ENCODE data around the gene SIAE.
"Not testable (repeated sequence)": the region's sequence is repeated elsewhere in the genome, so short reads cannot be mapped to it uniquely, and the experiment has no call there.

The SIAE gene

GRCh38 chr11:124622531-124623451 is 50.7 kb downstream of the SIAE start, which contains the start of gene TBRG1:
Gene TBRG1 (plus strand): TSS chr11:124622864. CDS start chr11:124623084, 220 bp downstream.
- DNase-seq: peak; percentile 73 to 82

GRCh38 chr11:124618863-124619262 is 54.7 kb downstream of the SIAE start:
- DNase-seq: no peak

GRCh38 chr11:124612567-124613246 is 60.8 kb downstream of the SIAE start:
- DNase-seq: no peak

GRCh38 chr11:124612045-124612444 is 61.5 kb downstream of the SIAE start:
- DNase-seq: no peak

DNA sequence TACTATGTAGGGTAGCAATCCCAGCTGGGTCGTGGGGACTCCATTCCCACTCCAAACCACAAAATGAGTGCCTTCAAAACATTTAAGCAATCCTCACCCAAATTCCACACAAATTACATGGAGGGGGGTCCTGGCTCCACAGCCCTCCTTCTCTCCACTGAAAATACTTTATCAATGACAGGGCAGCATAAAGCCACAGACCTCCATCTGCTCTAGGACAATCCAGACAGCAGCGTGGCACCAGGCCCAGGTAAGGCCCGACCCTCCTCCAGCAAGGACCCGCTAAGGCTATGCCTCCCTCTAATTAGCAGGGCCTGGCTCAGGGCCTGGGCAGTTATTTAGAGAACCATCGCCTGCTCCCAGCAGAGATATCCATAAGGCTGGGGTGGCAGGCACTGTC is 62.5 kb downstream of the SIAE start, which contains the start of gene PANX3:
PANX3 (plus strand) TSS at position 365 of the 400 bp plus-strand sequence. CDS start 129 bp downstream, outside the sequence.
- no peak for DNase-seq

DNA sequence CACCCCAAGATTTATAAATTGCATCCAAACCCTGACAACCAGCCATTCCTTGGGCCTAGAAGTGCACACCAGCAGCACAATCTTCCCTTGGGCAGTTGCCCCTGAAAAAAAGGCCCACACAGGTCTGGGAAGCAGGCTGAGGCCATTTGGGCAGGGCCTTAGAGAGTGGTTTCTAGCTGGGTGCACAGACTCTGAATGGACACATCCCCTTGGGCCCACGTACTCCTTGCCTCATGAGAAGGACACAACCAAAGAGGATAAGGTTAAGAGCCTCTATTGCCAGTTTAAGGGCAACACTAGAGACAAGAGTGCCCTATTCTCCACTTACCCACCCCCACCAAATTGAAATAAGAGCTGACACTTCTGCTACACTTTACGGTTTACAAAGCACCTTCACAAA is 63.2 kb downstream of the SIAE start:
- no peak for DNase-seq

- no peak for DNase-seq
Measured at GRCh38 chr11:124608147-124608546, 65.4 kb downstream of the SIAE start.

DNA sequence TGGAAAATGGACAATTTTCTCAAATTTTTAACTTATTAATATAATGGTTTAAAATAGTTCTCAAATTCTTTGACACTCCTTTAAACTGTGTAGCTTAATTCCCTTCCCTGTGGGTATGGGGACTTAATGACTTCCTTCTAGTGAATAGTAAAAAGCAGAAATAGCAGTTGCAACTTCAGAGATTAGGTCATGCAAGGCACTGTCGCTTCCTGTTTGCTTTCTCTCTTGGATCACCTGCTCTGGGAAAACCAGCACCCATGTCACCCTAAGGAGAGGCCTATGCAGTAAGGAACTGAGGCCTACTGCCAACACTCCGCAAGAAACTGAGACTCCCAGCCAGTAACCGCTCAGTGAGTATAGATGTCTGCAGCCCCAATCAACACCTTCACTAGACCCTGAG is 67.8 kb downstream of the SIAE start:
- no peak for DNase-seq

DNA sequence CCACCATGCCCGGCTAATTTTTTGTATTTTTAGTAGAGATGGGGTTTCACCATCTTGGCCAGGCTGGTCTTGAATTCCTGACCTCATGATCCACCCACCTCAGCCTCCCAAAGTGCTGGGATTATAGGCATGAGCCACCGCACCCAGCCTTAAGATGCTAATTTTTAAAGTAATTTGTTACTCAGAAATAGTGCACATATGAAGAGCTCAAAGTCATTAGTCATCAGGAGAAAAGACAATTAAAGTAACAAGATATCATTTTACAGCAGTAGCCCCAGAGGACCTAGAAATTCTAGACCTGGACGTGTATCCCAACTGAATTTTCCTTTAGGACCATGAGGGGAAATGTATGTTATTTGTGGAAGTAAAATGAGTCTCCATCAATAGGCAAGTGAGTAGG is 70.8 kb downstream of the SIAE start:
- DNase-seq: not testable (repeated sequence)

DNA sequence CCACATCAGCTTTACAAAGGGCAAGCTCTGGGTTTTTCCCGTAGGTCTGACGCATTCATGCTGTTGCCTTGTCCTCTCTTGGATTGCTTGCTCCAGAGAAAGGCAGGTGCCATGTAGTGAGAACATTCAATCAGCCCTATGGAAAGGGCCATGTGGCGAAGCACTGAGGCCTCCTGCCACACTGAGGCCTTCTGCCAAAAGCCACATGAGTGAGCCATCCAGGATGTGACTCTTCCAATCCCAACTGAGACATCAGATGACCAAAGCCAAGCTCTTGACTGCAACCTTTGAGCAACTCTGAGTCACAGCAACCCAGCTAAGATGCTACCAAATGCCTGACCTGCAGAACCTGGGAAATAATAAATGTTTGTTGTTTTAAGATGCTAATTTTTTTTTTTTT is 71.3 kb downstream of the SIAE start:
- no peak for DNase-seq

DNA sequence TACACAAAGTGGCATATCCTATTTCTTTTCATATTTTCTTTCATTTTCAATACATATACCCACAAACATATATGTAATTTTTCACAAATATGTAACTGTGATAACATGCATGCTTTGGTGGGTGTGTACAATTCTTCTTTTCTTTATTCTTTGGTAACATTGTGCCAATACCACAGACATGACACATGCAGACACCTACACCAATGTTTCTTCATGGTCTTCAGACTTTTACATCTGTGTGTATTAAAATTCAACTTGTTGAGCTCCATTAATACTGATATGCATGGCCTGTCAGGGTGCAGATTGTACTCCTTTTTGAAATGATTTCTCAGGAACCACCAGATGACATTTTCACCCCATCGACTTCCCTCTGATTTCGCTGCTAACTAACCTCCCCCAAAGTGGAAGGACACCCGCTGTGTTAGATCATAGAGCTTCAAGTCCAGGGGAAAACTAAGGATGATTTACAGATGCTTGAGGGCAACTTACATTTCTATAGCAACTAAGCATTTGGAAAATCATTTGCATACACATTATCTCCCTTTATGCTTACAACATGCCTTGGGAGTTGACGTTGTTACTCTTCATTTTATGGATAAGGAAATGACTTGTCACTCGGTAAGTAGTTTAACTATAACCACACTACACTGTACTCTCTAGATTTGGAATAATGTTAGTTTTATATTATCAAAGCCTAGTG is 72.8 kb downstream of the SIAE start:
- no peak for DNase-seq

- DNase-seq: no peak
Measured at GRCh38 chr11:124597626-124598025, 75.9 kb downstream of the SIAE start.

GRCh38 chr11:124595302-124595701 is 78.2 kb downstream of the SIAE start:
- no peak for DNase-seq

- DNase-seq: no peak
Measured at GRCh38 chr11:124592627-124593026, 80.9 kb downstream of the SIAE start.

DNA sequence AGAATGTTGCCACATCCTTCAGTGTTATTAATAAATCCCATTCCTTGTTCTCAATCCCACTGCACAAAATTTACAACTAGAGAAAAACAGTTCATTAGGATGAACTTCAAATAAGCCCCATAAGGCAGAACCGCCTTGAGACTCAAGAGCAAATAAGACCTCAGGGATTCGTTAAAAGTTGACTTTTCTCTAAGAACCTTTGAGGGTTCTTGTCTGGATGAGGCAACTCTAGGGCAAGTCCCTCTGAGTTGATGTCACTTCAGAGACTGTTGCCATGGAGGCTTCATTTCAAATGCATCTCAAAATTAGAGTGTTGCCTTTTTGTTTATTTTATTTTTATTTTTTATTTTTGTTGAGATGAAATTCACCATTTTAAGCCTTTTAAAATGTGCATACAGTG is 82.1 kb downstream of the SIAE start:
- DNase-seq: no peak

GRCh38 chr11:124586238-124586860 is 87.2 kb downstream of the SIAE start:
- no peak for DNase-seq

- DNase-seq: no peak
Measured at GRCh38 chr11:124584681-124585372, 88.7 kb downstream of the SIAE start.

DNA sequence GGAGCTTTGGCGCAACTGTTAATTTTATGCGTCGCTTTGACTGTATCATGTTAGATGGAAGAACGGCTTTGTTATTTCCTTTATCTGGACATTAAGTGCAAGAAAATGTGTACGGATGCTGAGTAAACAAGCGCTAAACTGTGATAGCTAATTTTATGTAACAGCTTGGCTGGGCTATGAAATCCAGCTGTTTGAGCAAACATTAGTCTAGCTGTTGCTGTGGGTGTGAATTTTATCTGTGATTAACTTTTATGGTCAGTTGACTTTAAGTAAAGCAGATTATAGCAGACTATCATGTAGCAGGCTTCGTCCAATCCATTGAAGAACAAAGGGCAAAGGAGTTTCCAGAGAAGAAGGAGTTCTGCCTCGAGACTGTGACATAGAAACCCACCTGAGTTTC is 89.8 kb downstream of the SIAE start:
- DNase-seq: no peak

Measured in cerebellar nuclear complex (tissue), 1 donor.